ENCODE measurements around the gene OFD1. TPM values are rescaled to one million over a fixed set of nuclear protein-coding genes. Genes with fewer than 3 reads are reported as not detected.

The OFD1 gene
- total and polyA plus RNA-seq, 2 donors (not counting 3 experiments of a cell fraction or from before 2014, with no cell fraction given): 4.7 to 12.0 TPM

GRCh38 chrX:13790206-13791131, 55.9 kb downstream of the OFD1 start:
- DNase-seq (ENCODE audit: low read depth, low spot score): no peak
- Histone ChIP-seq H3K79me2 (ENCODE audit: control insufficient read depth, insufficient read depth, low read length) (no peaks in the 10 kb centered on the region), H3K9me1 (replicated peaks; ENCODE audit: control insufficient read depth, extremely low read depth, insufficient read depth, low read length) (no peaks in the 10 kb centered on the region), H3K27me3 (ENCODE audit: control insufficient read depth in 2 of 2, insufficient read depth in 2 of 2, low read length in 2 of 2) (no peaks in the 10 kb centered on the region), H3K4me2 (ENCODE audit: insufficient read depth, low read length) (no peak overlapping the region), H3K4me3 (replicated peaks in 1 of 3; ENCODE audit: insufficient read depth in 1 of 3, low read depth in 1 of 3, low read length in 3 of 3) (no peak overlapping the region), H3K9me3 (replicated peaks; ENCODE audit: control insufficient read depth, insufficient read depth, low read length) (no peaks in the 10 kb centered on the region), H3K9ac (replicated peaks; ENCODE audit: extremely low read depth, insufficient read depth, low read length) (no peak overlapping the region), H3K27ac (ENCODE audit: insufficient read depth, low read depth, low read length) (no peak overlapping the region), H4K20me1 (replicated peaks; ENCODE audit: control insufficient read depth, extremely low read depth, insufficient read depth, low read length) (no peaks in the 10 kb centered on the region), H3K36me3 (ENCODE audit: control insufficient read depth in 2 of 2, extremely low read depth in 1 of 2, insufficient read depth in 2 of 2, low read length in 2 of 2) (no peaks in the 10 kb centered on the region), H2AFZ (ENCODE audit: low read depth, low read length) (no peak overlapping the region), H3K4me1 (ENCODE audit: control insufficient read depth, extremely low read depth, insufficient read depth, low read length) (no peaks in the 10 kb centered on the region)
- ChIA-PET POLR2A (no interaction called here), CTCF (no interaction called here)
- dilution Hi-C loops (cut with MboI; ENCODE audit: extremely low pct_ligation_motif_present, low sequenced_read_pairs) (no loop called here), intact Hi-C loops (cut with micrococcal nuclease) (no loop called here)
- TF ChIP-seq EZH2 (IDR thresholded peaks at IDR 0.05; ENCODE audit: borderline replicate concordance, low read depth, low read length, severe bottlenecking) (no peak), FOS (IDR thresholded peaks at IDR 0.05; ENCODE audit: borderline replicate concordance, insufficient read depth, low read length) (no peak), GATA2 (IDR thresholded peaks at IDR 0.05; ENCODE audit: insufficient read depth, insufficient read length, low read depth, low read length) (no peak)
- BruUV-seq (replicated peaks): no TSS peak
- no peak for FAIRE-seq

GRCh38 chrX:13791145-13791544, 56.6 kb downstream of the OFD1 start:
- intact Hi-C loops (cut with micrococcal nuclease): no loop called here
- Histone ChIP-seq H3K4me2 (ENCODE audit: insufficient read depth, low read length) (no peak overlapping the region), H3K4me3 (replicated peaks in 1 of 3; ENCODE audit: insufficient read depth in 1 of 3, low read depth in 1 of 3, low read length in 3 of 3) (no peak overlapping the region), H4K20me1 (replicated peaks; ENCODE audit: control insufficient read depth, extremely low read depth, insufficient read depth, low read length) (no peaks in the 10 kb centered on the region), H3K27ac (ENCODE audit: insufficient read depth, low read depth, low read length) (no peak overlapping the region), H3K79me2 (ENCODE audit: control insufficient read depth, insufficient read depth, low read length) (no peaks in the 10 kb centered on the region), H3K9ac (replicated peaks; ENCODE audit: extremely low read depth, insufficient read depth, low read length) (no peak overlapping the region), H3K27me3 (ENCODE audit: control insufficient read depth in 2 of 2, insufficient read depth in 2 of 2, low read length in 2 of 2) (no peaks in the 10 kb centered on the region), H2AFZ (ENCODE audit: low read depth, low read length) (no peak overlapping the region), H3K9me3 (replicated peaks; ENCODE audit: control insufficient read depth, insufficient read depth, low read length) (no peaks in the 10 kb centered on the region), H3K36me3 (ENCODE audit: control insufficient read depth in 2 of 2, extremely low read depth in 1 of 2, insufficient read depth in 2 of 2, low read length in 2 of 2) (no peaks in the 10 kb centered on the region), H3K4me1 (ENCODE audit: control insufficient read depth, extremely low read depth, insufficient read depth, low read length) (no peaks in the 10 kb centered on the region), H3K9me1 (replicated peaks; ENCODE audit: control insufficient read depth, extremely low read depth, insufficient read depth, low read length) (no peaks in the 10 kb centered on the region)
- no peak for TF ChIP-seq MAX (IDR thresholded peaks at IDR 0.05; ENCODE audit: insufficient read depth, insufficient read length)
- no peak for TF ChIP-seq EZH2 (IDR thresholded peaks at IDR 0.05; ENCODE audit: borderline replicate concordance, low read depth, low read length, severe bottlenecking)
- no peak for TF ChIP-seq GATA2 (IDR thresholded peaks at IDR 0.05; ENCODE audit: insufficient read depth, insufficient read length, low read depth, low read length)
- TF ChIP-seq POLR2A (IDR thresholded peaks at IDR 0.05; ENCODE audit: low read depth, low read length): no peak
- no peak for TF ChIP-seq FOS (IDR thresholded peaks at IDR 0.05; ENCODE audit: borderline replicate concordance, insufficient read depth, low read length)
- TF ChIP-seq POLR2AphosphoS5 (IDR thresholded peaks at IDR 0.05; ENCODE audit: insufficient read depth, low read depth, low read length): no peak
- no peak for TF ChIP-seq MYC (IDR thresholded peaks at IDR 0.05; ENCODE audit: low read depth, low read length)
- no peak for TF ChIP-seq CTCF (IDR thresholded peaks at IDR 0.05; ENCODE audit: extremely low read depth in 1 of 2, insufficient read depth in 1 of 2, low read depth in 1 of 2, low read length in 2 of 2)
- CTCF ChIA-PET: no interaction called here
- DNase-seq (ENCODE audit: low read depth, low spot score): no peak
- dilution Hi-C loops (cut with MboI; ENCODE audit: extremely low pct_ligation_motif_present, low sequenced_read_pairs): no loop called here
- no TSS peak for BruUV-seq (replicated peaks)
- FAIRE-seq: no peak
- POLR2A ChIA-PET: no interaction called here
